ENCODE results near the gene CHRDL2. TPM values are rescaled to one million over a fixed set of nuclear protein-coding genes. Genes with fewer than 3 reads are reported as not detected.

CHRDL2 gene
- total and polyA plus RNA-seq, 2 experiments from 2014 or later, result 0.83 to 4.7 TPM

GRCh38 chr11:74689666-74690065 lies 41.6 kb downstream of the CHRDL2 start:
- Histone ChIP-seq H3K4me2 (no peak overlapping the region), H3K27me3 (no peaks in the 10 kb centered on the region), H3K4me3 (no peak overlapping the region), H3K27ac (no peak overlapping the region), H2AFZ (no peak overlapping the region), H3K9me3 (ENCODE audit: low read depth) (no peaks in the 10 kb centered on the region), H3K4me1 (ENCODE audit: insufficient read depth) (no peaks in the 10 kb centered on the region), H3K36me3 (replicated peaks; ENCODE audit: insufficient read depth, low read depth) (no peaks in the 10 kb centered on the region), H3K9me2 (replicated peaks; ENCODE audit: insufficient read depth) (no peaks in the 10 kb centered on the region), H3K79me2 (no peaks in the 10 kb centered on the region), H4K20me1 (ENCODE audit: insufficient read depth, poor library complexity, severe bottlenecking) (no peaks in the 10 kb centered on the region)
- DNase-seq (ENCODE audit: low spot score), result no peak
- TF ChIP-seq EZH2phosphoT487 (IDR thresholded peaks at IDR 0.05; ENCODE audit: low read depth, severe bottlenecking, unreplicated experiment), result no peak
- TF ChIP-seq EZH2 (IDR thresholded peaks at IDR 0.05; ENCODE audit: borderline replicate concordance), result no peak
- TF ChIP-seq CTCF (IDR thresholded peaks at IDR 0.05; ENCODE audit: poor library complexity), result no peak
- 96% methylated on average over 4 of the region's 4 CpGs for WGBS (ENCODE audit: low lambda C conversion rate, missing lambda C conversion rate)

- H3K4me2 ChIP-seq, result no peak overlapping the region
These were observed 43.8 kb downstream of the CHRDL2 start for GRCh38 chr11:74687237-74688023.

GRCh38 chr11:74686792-74687191 lies 44.4 kb downstream of the CHRDL2 start:
- WGBS (ENCODE audit: low lambda C conversion rate, missing lambda C conversion rate), result 81% methylated on average over 4 of the region's 4 CpGs
- Histone ChIP-seq H3K4me2 (no peak overlapping the region), H3K27ac (no peak overlapping the region)

More at GRCh38 chr11:74687237-74688023, 43.8 kb downstream of the CHRDL2 start:
- DNase-seq (ENCODE audit: low spot score), result no peak
- TF ChIP-seq CTCF (IDR thresholded peaks at IDR 0.05; ENCODE audit: poor library complexity) (no peak), EZH2 (IDR thresholded peaks at IDR 0.05; ENCODE audit: borderline replicate concordance) (no peak), EZH2phosphoT487 (IDR thresholded peaks at IDR 0.05; ENCODE audit: low read depth, severe bottlenecking, unreplicated experiment) (no peak)
- Histone ChIP-seq H4K20me1 (ENCODE audit: insufficient read depth, poor library complexity, severe bottlenecking) (no peaks in the 10 kb centered on the region), H3K9me2 (replicated peaks; ENCODE audit: insufficient read depth) (no peaks in the 10 kb centered on the region), H3K4me3 (no peak overlapping the region), H3K9me3 (ENCODE audit: low read depth) (no peaks in the 10 kb centered on the region), H3K36me3 (replicated peaks; ENCODE audit: insufficient read depth, low read depth) (no peaks in the 10 kb centered on the region), H3K4me1 (ENCODE audit: insufficient read depth) (no peaks in the 10 kb centered on the region), H3K27me3 (no peaks in the 10 kb centered on the region), H2AFZ (no peak overlapping the region), H3K79me2 (no peaks in the 10 kb centered on the region), H3K27ac (no peak overlapping the region)
- WGBS (ENCODE audit: low lambda C conversion rate, missing lambda C conversion rate), result 74% methylated on average over 6 of the region's 6 CpGs

More at GRCh38 chr11:74686792-74687191, 44.4 kb downstream of the CHRDL2 start:
- no peaks in the 10 kb centered on the region for H4K20me1 ChIP-seq (ENCODE audit: insufficient read depth, poor library complexity, severe bottlenecking)
- no peaks in the 10 kb centered on the region for H3K27me3 ChIP-seq
- no peak for TF ChIP-seq CTCF (IDR thresholded peaks at IDR 0.05; ENCODE audit: poor library complexity)
- no peak for TF ChIP-seq EZH2phosphoT487 (IDR thresholded peaks at IDR 0.05; ENCODE audit: low read depth, severe bottlenecking, unreplicated experiment)
- no peak for TF ChIP-seq EZH2 (IDR thresholded peaks at IDR 0.05; ENCODE audit: borderline replicate concordance)
- no peak for DNase-seq (ENCODE audit: low spot score)
- no peaks in the 10 kb centered on the region for H3K36me3 ChIP-seq (replicated peaks; ENCODE audit: insufficient read depth, low read depth)
- no peak overlapping the region for H2AFZ ChIP-seq
- no peaks in the 10 kb centered on the region for H3K4me1 ChIP-seq (ENCODE audit: insufficient read depth)
- H3K9me2 ChIP-seq (replicated peaks; ENCODE audit: insufficient read depth), result no peaks in the 10 kb centered on the region
- H3K9me3 ChIP-seq (ENCODE audit: low read depth), result no peaks in the 10 kb centered on the region
- no peak overlapping the region for H3K4me3 ChIP-seq
- no peaks in the 10 kb centered on the region for H3K79me2 ChIP-seq

Measured in hepatocyte (in vitro differentiated cells).